Activated CD8-positive, alpha-beta memory T cell treated with anti-CD3 and anti-CD28 coated beads, Interleukin-2, amount 50 U/mL, for 1 hour (primary cell): ENCODE results near the gene MT1HL1.
"Not testable (repeated sequence)": the region's sequence is repeated elsewhere in the genome, so short reads cannot be mapped to it uniquely, and the experiment has no call there.

ENCODE experiments used
- DNase-seq: peaks from one replicate; pipeline ENCODE4 v3.0.0-alpha.2; 2020; ENCODE audit errors: extremely low read depth

Gene MT1HL1

DNA sequence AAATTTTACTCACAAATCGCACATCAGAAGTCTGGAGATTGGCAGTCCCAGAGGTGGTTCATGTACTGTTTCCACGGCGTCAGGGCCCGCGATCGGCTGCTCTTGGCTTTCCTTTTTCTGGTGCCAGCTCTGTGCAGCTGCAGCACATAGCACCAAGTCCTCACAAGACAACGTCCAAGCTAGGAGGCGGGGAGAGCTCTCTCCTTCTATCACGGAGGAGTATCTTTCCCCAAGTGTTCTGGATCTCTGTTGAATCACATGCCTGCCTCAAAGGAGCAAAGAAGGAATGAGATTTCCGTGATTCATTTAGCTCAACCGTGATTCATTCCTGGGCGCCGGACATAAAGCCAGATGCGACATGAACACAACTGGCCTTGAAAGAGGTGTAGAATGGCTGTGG, 25.5 kb downstream of the MT1HL1 start:
- no peak for DNase-seq

DNA sequence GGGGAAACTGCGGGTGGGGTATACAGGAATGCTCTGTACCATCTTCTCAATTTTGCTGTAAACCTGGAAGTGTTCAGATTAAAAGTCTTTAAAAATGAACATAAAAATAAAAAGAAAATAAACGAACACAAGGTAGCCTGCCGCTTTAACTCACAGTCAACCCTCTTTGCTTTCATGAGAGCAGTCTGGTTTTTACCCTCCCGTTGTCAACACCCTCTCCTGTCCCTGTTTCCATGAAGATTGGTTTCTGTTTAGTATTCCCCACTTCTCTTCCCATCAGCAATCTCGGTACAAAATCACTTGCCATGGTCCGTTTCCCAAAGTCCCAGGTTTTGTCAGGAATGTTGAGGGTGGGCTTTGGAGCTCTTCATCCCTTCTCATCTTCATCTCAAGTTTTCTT, 28.8 kb downstream of the MT1HL1 start:
- no peak for DNase-seq

- DNase-seq: not testable (repeated sequence)
These were observed 30.2 kb downstream of the MT1HL1 start for GRCh38 chr1:236974025-236974424.

- no peak for DNase-seq
These were observed 37.6 kb downstream of the MT1HL1 start for GRCh38 chr1:236966636-236967035.

- DNase-seq: no peak
These were observed 40.3 kb downstream of the MT1HL1 start for GRCh38 chr1:236963920-236964319.

DNA sequence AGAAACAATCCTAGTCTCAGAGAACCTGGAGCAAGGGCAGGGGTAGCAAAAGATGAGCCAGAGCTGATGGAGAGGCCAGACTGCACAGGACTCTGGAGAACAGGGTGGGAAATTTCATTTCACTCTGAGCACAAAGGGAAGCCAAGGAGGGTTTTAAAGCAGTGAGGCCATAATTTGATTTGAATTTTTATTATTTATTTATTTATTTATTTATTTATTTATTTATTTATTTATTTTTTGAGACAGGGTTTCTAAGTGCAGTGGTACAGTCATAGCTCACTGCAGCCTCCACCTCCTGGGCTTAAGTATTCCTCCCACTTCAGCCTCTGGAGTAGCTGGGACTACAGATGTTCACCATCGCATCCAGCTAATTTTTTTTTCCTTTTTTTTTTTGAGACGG, 45.1 kb downstream of the MT1HL1 start:
- no peak for DNase-seq

DNA sequence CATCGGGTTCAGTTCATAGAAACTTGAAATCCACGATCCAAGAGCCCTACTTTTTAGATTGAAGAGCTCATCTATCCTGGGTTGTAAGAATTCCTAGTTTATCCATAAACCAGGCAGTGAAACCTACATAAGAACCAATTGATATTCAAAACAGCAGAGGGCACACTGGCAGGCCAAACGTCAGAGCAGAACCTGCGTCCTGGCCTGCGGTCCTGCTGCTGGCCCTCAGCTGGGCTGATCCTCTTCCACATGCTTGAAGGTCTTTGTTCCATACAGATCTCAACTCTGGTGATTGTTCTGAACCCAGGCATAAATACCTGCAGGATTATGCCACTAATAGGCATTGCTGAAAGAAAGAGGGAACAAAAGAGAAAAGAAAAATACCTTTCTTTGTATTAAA, 47.0 kb downstream of the MT1HL1 start:
- no peak for DNase-seq
